GM18907 (cell line): ENCODE results near the gene IFNAR1.

ENCODE experiments used
- ATAC-seq: cut with Tn5 transposase; IDR thresholded peaks from one replicate; pipeline ENCODE4 v1.9.1; 2021; ENCODE audit warnings: mild to moderate bottlenecking, moderate library complexity; ENCODE audit not compliant: unreplicated experiment

IFNAR1 gene

DNA sequence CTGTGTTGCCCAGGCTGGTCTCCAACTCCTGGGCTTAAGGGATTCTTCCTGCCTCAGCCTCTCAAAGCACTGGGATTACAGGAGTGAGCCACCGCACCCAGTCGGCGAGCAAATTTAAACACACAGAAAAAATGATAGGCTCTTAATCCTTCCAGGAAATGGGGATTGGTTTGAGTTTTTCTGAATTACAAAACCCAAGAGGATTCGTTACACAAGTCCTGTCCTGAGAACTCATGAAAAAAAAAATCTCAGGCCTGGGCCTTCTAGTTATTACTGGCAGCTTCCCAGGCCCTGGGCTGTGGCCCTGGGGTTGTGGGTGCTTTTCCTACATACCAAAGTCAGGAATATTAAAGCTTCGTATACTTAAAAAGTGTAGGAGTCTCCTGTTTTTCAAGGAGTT lies 72.2 kb downstream of the IFNAR1 start:
- ATAC-seq: no peak

DNA sequence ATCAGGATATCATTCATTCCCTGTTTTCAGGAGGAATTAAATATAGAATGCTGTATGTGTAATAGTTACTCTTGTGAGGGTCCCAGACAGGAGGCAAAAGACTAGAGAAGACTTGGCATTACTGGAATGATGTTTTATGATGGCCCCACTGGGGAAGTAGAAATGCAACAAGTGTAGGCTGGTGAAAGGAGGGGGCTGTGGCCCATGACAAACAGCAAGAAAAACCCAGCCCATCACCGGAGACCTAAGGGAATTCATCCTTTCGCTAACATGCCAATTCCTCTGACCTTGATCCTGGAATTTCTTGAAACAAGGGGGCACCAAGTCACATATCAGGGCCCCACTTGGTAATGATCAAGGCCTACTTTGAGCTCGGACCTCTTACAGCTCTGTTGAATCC lies 72.9 kb downstream of the IFNAR1 start:
- ATAC-seq: no peak

DNA sequence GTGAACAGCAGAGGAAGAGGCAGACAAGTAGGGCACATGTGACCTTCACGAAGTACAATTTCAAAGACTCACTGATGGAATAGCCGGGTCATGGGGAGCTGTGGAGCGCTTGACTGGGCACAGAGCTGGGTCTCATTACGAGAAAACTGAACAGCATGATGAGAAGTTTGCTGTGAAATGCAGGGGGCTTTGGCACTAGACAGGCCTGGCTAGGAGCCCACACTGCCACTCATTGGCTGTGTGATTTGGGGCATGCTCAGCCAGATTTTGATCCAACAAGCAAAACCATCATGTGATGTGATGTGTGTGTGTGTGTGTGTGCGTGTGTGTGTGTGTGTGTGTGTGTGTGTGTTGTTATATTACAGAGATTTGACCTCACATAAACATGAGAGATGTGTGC lies 73.6 kb downstream of the IFNAR1 start:
- ATAC-seq: no peak

DNA sequence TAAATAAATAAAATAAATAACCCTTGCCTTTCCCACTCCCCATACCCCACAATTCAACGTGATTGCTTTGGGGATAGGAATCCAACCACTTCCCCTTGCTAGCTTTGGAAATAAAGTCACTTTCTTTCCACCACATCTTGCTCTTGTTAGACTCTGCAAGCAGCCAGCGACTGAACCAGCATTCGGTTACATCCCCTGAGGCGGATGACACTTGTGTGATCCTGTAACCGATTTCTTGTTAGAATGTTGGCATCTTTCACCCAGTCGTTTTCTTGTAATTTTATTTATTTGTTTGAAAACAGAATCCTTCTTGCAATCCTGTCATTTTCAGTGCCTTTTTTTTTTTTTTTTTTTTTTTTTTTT lies 76.8 kb downstream of the IFNAR1 start:
- ATAC-seq: no peak

DNA sequence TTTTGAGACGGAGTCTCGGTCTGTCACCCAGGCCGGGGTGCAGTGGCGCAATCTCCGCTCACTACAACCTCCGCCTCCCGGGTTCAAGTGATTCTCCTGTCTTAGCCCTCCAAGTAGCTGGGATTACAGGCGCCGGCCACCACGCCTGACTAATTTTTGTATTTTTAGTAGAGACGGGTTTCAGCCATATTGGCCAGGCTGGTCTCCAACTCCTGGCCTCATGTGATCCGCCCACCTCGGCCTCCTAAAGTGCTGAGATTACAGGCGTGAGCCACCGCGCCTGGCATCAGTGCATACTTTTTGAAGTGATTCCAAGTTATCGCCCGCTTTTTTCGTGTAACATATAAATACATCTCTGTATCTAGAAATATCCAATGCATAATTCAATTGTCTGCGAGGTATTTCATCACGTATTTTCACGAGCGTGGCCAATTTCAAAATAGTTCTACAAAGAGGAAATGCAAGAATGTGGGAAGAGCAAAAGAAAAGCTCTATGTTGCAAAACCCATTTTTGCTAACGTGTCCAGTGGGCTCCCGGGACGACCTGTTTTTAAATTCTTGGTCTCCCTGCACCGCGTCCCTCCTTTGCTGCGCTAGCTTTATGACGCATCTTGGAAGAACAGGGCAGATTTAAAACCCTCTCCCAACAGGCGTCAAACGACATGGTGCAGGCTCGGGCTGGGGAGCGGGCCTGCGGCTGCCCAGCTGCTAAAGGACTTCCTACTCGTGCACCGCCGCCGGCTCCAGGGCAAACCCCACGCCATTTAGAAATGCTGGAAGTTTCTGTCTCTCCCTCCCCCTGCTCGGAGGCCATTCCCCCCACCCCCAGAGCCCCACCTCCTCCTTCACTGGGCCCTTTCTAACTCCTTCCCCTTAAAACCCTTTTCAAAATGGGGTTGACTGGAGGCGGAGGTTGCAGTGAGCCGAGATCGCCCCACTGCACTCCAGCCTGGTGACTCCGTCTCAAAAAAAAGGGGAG lies 77.5 kb downstream of the IFNAR1 start:
- no peak for ATAC-seq

DNA sequence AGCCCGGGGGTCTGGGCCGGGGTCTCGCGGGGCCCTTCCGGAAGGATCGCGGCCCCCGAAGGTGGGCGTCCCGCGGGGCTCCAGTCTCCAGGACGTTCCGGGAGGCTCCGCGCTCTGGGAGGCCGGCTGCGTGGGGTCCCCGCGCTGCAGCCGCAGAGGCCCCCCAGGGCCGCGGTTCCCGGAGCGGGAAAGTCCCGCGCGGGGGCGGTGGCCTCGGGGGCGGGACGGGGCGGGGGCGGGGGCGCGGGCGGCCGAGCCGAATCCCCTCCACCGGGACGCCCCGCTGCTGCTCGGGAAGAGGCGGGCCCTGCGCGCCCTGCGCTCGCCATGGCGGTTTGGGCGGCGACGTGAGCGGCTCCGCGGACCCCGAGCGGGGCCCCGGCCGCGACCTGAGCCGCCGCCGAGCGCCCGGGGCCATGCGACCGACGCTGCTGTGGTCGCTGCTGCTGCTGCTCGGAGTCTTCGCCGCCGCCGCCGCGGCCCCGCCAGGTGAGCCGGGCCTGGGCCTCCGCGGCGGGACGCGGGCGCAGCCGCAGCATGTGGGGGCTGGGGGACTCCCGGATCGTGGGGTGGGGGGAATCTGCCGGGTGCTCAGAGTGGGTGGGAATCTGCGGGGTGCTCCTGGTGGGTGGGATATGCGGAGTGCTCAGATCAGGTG lies 78.5 kb downstream of the IFNAR1 start, which contains the start of gene IFNGR2:
IFNGR2 (plus strand) TSS at position 286 of the 658 bp plus-strand sequence; CDS start at position 417, 131 bp downstream.
- no peak for ATAC-seq

DNA sequence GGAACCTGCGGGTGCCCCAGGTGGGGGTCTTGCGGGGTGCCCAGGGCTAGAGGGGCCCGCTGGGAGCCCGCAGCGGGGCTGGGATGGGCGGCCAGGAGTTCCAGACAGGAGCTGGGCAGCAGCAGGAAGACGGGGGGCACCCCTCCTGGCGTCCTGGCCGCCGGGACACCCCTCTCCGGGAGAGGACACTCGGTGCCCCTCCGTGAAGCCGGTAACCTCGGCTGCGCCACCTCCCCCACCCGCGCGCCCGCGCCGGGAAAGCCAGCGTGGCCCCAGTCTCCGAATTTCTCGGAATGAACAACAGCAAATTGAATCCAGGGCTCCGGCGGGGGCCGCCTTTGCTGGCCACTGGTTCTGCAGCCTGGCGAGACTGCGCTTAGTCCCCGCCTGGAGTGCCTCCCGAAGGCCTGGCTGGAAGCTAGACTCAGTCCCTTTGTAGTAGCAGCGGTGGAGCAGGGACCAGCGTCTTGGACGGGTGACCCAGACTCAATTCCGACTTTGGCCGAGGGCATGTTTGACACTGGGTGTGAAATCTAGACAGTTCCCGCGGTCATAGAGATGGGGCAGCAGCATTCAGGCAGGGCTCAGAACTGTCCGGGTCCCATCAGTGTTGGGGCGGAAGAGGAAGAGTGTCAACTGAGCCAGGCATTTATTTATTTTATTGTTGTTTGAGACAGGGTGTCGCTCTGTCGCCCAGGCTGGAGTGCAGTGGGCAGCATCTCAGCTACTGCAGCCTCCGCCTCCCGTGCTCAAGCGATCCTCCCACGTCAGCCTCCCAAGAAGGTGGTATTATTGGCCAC lies 79.2 kb downstream of the IFNAR1 start:
- no peak for ATAC-seq

DNA sequence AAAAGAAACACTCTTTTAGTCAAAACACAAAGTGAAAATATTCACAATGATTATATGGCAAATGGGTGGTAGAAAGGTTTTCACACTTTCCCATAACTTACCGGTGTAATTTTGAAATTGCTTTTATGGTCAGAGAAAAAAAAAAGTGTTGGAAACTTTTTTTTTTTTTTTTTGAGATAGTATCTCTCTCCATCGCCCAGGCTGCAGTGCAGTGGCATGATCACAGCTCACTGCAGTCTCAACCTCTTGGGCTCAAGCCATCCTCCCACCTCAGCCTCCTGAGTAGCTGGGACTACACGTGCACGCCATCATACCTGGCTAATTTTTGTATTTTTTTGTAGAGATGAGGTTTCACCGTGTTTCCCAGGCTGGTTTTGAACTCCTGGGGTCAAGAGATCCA lies 81.7 kb downstream of the IFNAR1 start:
- no peak for ATAC-seq
